GM18519 (cell line): ENCODE data around the gene PDSS1.
"Not testable (repeated sequence)": the region's sequence is repeated elsewhere in the genome, so short reads cannot be mapped to it uniquely, and the experiment has no call there.

ENCODE experiments used
- ATAC-seq: cut with Tn5 transposase; IDR thresholded peaks from one replicate; pipeline ENCODE4 v1.9.1; 2021; ENCODE audit warnings: mild to moderate bottlenecking, moderate library complexity; ENCODE audit not compliant: unreplicated experiment, low FRiP score

The PDSS1 gene

GRCh38 chr10:26737730-26738129 is 40.2 kb downstream of the PDSS1 start:
- peak; percentile 72 for ATAC-seq

- ATAC-seq: no peak
Measured at GRCh38 chr10:26738301-26738911, 40.9 kb downstream of the PDSS1 start.

- ATAC-seq: no peak
Measured at GRCh38 chr10:26739071-26739631, 41.6 kb downstream of the PDSS1 start.

DNA sequence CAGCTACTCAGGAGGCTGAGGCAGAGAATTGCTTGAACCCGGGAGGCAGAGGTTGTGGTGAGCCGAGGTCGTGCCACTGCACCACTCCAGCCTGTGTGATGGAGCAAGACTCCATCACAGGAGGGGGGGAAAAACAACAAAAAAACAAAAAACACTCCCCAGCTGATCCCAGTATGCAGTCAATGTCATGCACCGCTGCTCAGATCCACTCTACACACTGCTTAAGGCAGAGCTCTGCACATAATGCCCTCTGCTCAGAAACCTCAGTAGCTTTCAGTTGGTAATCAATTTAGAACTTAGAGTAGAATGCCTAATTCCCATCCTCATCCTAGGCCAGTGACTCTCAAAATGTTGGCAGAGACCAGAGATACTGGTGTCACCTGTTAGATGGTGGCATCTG is 43.9 kb downstream of the PDSS1 start:
- no peak for ATAC-seq

DNA sequence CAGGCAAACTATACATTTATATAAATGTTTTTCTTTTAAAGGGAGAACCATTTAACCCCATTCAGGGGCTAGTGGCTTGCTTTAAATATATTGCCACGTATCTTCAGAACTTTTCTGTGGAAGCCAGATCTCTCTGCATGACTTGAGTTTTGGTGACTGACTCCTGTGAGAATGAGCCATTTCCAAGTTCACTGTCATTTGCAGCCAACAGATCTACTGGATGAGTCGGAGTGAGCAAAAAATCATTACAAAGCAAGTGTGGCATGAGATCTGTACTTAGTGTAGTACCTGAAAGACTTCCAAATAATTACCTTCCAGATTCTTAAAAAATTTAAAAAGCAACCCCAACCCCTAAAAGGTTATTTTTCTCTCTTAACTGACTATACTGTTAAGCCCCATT is 45.6 kb downstream of the PDSS1 start:
- ATAC-seq: no peak

GRCh38 chr10:26743841-26744240 is 46.3 kb downstream of the PDSS1 start:
- ATAC-seq: no peak

DNA sequence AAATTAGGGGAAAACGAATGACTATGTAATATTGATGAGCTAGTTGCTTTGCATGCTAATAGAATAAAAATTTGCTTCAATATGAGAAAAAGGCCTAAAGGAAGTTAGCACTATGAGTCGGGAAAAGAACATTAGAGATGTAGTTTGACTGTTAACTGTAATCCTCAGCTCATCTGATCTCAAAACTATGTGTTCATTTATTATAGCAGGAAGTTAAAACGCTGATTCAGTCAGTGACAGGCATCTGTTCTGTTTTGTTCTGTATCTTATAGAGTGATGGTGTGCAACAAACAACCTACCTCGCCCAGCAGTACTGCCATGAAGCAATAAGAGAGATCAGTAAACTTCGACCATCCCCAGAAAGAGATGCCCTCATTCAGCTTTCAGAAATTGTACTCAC is 48.6 kb downstream of the PDSS1 start:
- no peak for ATAC-seq

DNA sequence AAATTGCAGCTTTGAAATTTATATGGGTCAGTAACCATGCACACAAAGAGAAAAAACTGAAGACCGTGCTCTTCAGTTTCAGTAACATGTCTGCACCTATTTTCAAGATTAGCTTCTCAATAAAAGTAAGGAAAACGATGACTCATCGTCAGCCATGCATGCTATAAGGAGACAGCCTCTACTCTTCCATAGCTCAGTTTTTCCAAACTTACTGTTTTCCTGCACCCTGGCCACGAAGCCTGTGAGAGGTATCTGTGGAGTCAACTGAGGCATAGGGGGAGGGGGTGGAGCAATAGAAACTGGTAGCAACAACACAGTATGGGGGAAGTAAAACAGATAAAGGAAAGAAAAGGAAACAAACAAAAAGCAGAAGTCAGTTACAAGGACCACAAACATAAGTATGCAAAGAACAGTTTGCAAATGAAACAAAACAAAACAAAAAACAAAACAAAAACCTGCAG is 58.0 kb downstream of the PDSS1 start:
- ATAC-seq: peak; percentile 91

- ATAC-seq: no peak
Measured at GRCh38 chr10:26759008-26759407, 61.5 kb downstream of the PDSS1 start.

- ATAC-seq: no peak
Measured at GRCh38 chr10:26765549-26765948, 68.0 kb downstream of the PDSS1 start.

DNA sequence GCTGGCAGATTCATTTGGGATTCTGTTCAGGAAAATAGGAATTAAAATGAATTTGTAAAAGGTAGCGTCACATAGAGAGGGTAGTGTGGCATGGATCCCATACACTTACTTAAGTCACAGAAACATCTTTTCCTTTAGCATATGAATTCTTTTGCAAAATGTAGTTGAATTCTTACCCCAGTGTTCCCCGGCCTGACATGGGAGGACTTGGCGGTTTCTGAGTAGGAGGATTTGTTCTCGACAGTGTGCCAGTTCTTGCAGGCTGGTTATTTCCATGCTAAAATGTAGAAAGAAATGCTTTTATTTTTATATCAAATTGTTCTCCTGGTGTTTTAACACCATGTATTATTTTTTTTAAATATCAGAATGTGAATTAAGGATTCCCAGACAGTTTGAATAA is 72.6 kb downstream of the PDSS1 start:
- ATAC-seq: no peak

DNA sequence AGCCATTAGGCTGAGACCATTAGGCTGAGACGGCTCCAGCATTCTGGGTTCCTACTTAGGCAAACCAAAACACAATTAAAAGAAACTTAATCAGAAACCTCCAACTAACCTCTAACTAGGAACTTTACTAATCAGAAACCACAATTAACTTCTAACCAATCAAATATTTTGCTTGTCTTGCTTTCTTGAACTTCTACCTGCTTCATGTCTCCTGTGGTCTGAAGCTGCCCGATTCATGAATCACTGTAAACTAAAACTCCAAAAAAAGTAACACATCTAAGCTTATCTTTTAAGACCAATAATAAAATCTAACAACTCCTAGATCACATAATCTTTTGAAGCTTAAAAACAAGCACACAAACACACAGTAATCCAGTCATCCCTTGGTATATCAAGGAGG is 76.1 kb downstream of the PDSS1 start:
- ATAC-seq: no peak

DNA sequence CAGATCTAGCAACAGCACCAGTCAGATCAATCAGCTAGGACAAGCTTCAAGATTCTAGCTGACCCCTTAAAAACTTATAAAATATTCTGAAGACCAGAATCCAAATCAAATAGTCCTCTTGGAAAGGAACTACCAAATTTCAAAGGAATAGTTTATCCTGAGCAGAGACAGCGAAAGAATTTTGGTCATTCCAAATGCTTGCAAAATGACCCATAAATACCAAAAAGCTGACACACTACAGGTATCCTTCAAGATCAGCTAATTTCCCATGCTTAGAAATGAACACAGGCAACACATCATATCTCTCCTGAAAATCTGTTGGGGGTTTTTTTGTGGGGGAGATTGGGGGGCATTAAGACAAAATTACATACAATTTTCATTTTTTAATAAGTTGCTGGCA is 78.8 kb downstream of the PDSS1 start:
- no peak for ATAC-seq

GRCh38 chr10:26777686-26778085 is 80.2 kb downstream of the PDSS1 start:
- ATAC-seq: no peak

DNA sequence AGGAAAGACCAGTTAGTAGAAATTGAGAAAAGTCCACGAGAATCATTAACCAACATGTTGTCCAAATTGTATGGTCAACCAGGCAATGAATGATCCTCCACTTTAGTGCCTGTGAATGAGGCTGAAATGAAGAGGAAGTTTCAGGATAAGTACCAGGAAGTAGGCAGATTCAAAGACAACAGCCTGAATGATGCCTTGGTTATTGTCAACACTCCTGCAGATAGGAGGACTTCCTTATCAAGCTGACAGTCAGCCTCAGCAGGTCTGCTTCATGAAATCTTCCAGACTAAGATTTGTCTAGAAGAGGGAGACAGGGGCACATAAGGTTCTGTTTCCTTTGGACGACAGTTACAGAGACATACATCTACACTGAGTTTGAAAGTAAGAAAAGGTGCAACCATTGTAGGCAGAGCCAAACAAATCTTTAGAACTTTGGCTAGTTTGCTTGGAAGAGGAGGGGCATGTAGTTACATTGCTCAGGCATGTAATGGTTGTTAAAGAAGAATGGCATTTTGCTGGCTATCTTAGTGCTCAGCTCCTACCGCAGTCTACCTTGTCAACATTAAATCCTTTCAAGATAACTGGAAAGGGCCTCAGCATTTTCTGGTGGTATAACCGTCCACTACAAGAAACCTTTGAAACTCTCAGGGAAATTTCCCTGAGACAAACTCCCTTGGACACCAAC is 81.8 kb downstream of the PDSS1 start:
- no peak for ATAC-seq

- no peak for ATAC-seq
Measured at GRCh38 chr10:26780106-26780792, 82.7 kb downstream of the PDSS1 start.

GRCh38 chr10:26780793-26781601 is 83.5 kb downstream of the PDSS1 start:
- ATAC-seq: peak; percentile 53

- no peak for ATAC-seq
Measured at GRCh38 chr10:26781797-26782196, 84.3 kb downstream of the PDSS1 start.

DNA sequence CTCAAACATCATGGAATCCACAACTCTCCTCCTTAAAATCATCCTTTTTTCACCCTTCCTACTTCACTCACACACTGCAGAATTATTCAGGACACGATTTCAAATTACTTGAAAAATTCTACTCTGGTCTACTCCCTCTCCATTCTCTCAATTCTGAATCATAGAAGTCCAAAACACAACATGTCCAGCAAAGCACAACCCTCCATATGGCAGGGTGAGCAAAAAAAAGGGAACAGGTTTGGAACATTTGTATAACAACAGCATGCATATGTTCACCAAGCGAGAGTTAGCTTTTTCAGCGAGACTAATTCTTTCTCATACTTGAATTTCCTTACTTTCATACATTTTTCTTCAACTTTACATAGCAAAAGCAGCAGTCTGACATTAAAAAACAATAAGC is 89.9 kb downstream of the PDSS1 start:
- ATAC-seq: no peak

DNA sequence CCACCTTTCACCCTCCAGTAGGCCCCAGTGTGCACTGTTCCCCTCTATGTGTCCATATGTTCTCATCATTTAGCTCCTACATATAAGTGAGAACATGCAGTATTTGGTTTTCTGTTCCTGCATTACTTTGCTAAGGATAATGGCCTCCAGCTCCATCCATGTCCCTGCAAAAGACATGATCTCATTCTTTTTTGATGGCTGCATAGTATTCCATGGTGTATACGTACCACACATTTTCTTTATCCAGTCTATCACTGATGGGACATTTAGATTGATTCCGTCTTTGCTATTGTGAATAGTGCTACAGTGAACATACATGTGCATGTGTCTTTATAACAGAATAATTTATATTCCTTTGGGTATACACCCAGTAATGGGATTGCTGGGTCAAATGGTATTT is 92.3 kb downstream of the PDSS1 start:
- ATAC-seq: not testable (repeated sequence)
